ENCODE data around the gene FGFBP1.

GRCh38 chr4:15948826-15949225 is 10.3 kb upstream of the FGFBP1 start:
- TF ChIP-seq CTCF (IDR thresholded peaks at IDR 0.05; ENCODE audit: insufficient read depth, low read length, poor library complexity, severe bottlenecking) (no peak), EZH2phosphoT487 (conservative IDR thresholded peaks at IDR 0.05; ENCODE audit: low read length) (no peak)
